Activated T-helper 17 cell treated with anti-CD3 and anti-CD28 coated beads, Interleukin-2, amount 50 U/mL, for 72 hours (primary cell): ENCODE measurements around the gene ADARB2. TPM values are rescaled to one million over a fixed set of nuclear protein-coding genes. Genes with fewer than 3 reads are reported as not detected.
"Not testable (repeated sequence)": the region's sequence is repeated elsewhere in the genome, so short reads cannot be mapped to it uniquely, and the experiment has no call there.

Experiments used
- ATAC-seq: fragments of 150-1000 bp; cut with Tn5 transposase; replicated peaks from 2 replicates; pipeline ENCODE4 v1.10.0; 2021; ENCODE audit warnings: mild to moderate bottlenecking, moderate library complexity
- H3K27ac Mint-ChIP-seq: one replicate; pipeline ENCODE4 v1.8.0; 2022; ENCODE audit warnings: mixed read lengths
- H3K27me3 Mint-ChIP-seq: one replicate; pipeline ENCODE4 v1.8.0; 2022; ENCODE audit warnings: mixed read lengths
- H3K36me3 Mint-ChIP-seq: one replicate; pipeline ENCODE4 v1.8.0; 2022; ENCODE audit warnings: low read depth, mild to moderate bottlenecking, mixed read lengths
- H3K4me1 Mint-ChIP-seq: one replicate; pipeline ENCODE4 v1.8.0; 2022; ENCODE audit warnings: mixed read lengths
- H3K4me3 Mint-ChIP-seq: one replicate; pipeline ENCODE4 v1.8.0; 2022; ENCODE audit warnings: mild to moderate bottlenecking, mixed read lengths
- H3K9me3 Mint-ChIP-seq: one replicate; pipeline ENCODE4 v1.8.0; 2022; ENCODE audit warnings: mixed read lengths
- total RNA-seq, 2 donors: library from RNA; stranded (reverse); gene quantifications; one replicate each; pipeline ENCODE4 v1.2.3, GENCODE V29; 2022

ADARB2 gene
- total RNA-seq, 2 donors from 2014 or later: not detected

- Mint-ChIP-seq H3K9me3 (peaks cover 7% of the 10 kb centered on the region), H3K36me3 (no peaks in the 10 kb centered on the region), H3K27me3 (peaks cover 21% of the 10 kb centered on the region), H3K4me1 (peaks cover 5% of the 10 kb centered on the region), H3K4me3 (no peak overlapping the region), H3K27ac (no peak overlapping the region)
- ATAC-seq: no peak
Observed at GRCh38 chr10:1451941-1452340, 285.4 kb downstream of the ADARB2 start.

- Mint-ChIP-seq H3K27ac (no peak overlapping the region), H3K4me3 (no peak overlapping the region), H3K27me3 (peaks cover 21% of the 10 kb centered on the region), H3K4me1 (peaks cover 5% of the 10 kb centered on the region), H3K9me3 (peaks cover 7% of the 10 kb centered on the region), H3K36me3 (no peaks in the 10 kb centered on the region)
- no peak for ATAC-seq
Observed at GRCh38 chr10:1451362-1451888, 285.9 kb downstream of the ADARB2 start.

- Mint-ChIP-seq H3K27ac (no peak overlapping the region), H3K36me3 (no peaks in the 10 kb centered on the region), H3K9me3 (peaks cover 7% of the 10 kb centered on the region), H3K4me1 (peaks cover 5% of the 10 kb centered on the region), H3K4me3 (no peak overlapping the region), H3K27me3 (peaks cover 21% of the 10 kb centered on the region)
- no peak for ATAC-seq
Observed at GRCh38 chr10:1449572-1450205, 287.6 kb downstream of the ADARB2 start.

- Mint-ChIP-seq H3K4me3 (no peak overlapping the region), H3K4me1 (no peaks in the 10 kb centered on the region), H3K36me3 (no peaks in the 10 kb centered on the region), H3K27me3 (peaks cover 21% of the 10 kb centered on the region), H3K27ac (no peak overlapping the region), H3K9me3 (peaks cover 7% of the 10 kb centered on the region)
- no peak for ATAC-seq
Observed at GRCh38 chr10:1449021-1449420, 288.3 kb downstream of the ADARB2 start.

GRCh38 chr10:1448252-1448930 lies 288.9 kb downstream of the ADARB2 start:
- H3K4me1 Mint-ChIP-seq: no peaks in the 10 kb centered on the region
- H3K9me3 Mint-ChIP-seq: peaks cover 7% of the 10 kb centered on the region
- peaks cover 20% of the 10 kb centered on the region for H3K27me3 Mint-ChIP-seq
- no peak for ATAC-seq
- no peak overlapping the region for H3K4me3 Mint-ChIP-seq
- H3K27ac Mint-ChIP-seq: no peak overlapping the region
- no peaks in the 10 kb centered on the region for H3K36me3 Mint-ChIP-seq

- Mint-ChIP-seq H3K27ac (no peak overlapping the region), H3K36me3 (no peaks in the 10 kb centered on the region), H3K4me1 (no peaks in the 10 kb centered on the region), H3K27me3 (peaks cover 9% of the 10 kb centered on the region), H3K4me3 (no peak overlapping the region), H3K9me3 (no peaks in the 10 kb centered on the region)
- ATAC-seq: no peak
Observed at GRCh38 chr10:1444826-1445225, 292.5 kb downstream of the ADARB2 start.

GRCh38 chr10:1440897-1441296 lies 296.4 kb downstream of the ADARB2 start:
- H3K4me3 Mint-ChIP-seq: no peak overlapping the region

GRCh38 chr10:1434912-1435692 lies 302.2 kb downstream of the ADARB2 start:
- no peak overlapping the region for H3K4me3 Mint-ChIP-seq
- H3K27ac Mint-ChIP-seq: no peak overlapping the region
- H3K27me3 Mint-ChIP-seq: peaks cover 9% of the 10 kb centered on the region
- H3K4me1 Mint-ChIP-seq: no peaks in the 10 kb centered on the region
- no peak for ATAC-seq
- no peaks in the 10 kb centered on the region for H3K36me3 Mint-ChIP-seq
- H3K9me3 Mint-ChIP-seq: peaks cover under 1% of the 10 kb centered on the region

More at GRCh38 chr10:1440897-1441296, 296.4 kb downstream of the ADARB2 start:
- no peaks in the 10 kb centered on the region for H3K4me1 Mint-ChIP-seq
- ATAC-seq: no peak
- no peaks in the 10 kb centered on the region for H3K36me3 Mint-ChIP-seq
- H3K27me3 Mint-ChIP-seq: peaks cover 3% of the 10 kb centered on the region
- H3K9me3 Mint-ChIP-seq: no peaks in the 10 kb centered on the region
- no peak overlapping the region for H3K27ac Mint-ChIP-seq

GRCh38 chr10:1434202-1434601 lies 303.1 kb downstream of the ADARB2 start:
- Mint-ChIP-seq H3K36me3 (no peaks in the 10 kb centered on the region), H3K9me3 (peaks cover 3% of the 10 kb centered on the region), H3K27ac (no peak overlapping the region), H3K4me3 (no peak overlapping the region), H3K27me3 (peaks cover 12% of the 10 kb centered on the region), H3K4me1 (no peaks in the 10 kb centered on the region)
- no peak for ATAC-seq

- peaks cover 3% of the 10 kb centered on the region for H3K9me3 Mint-ChIP-seq
- no peaks in the 10 kb centered on the region for H3K36me3 Mint-ChIP-seq
- H3K27me3 Mint-ChIP-seq: peaks cover 9% of the 10 kb centered on the region
- no peaks in the 10 kb centered on the region for H3K4me1 Mint-ChIP-seq
- no peak overlapping the region for H3K4me3 Mint-ChIP-seq
- no peak overlapping the region for H3K27ac Mint-ChIP-seq
- ATAC-seq: no peak
Observed at GRCh38 chr10:1432161-1432560, 305.2 kb downstream of the ADARB2 start.

- ATAC-seq: no peak
- Mint-ChIP-seq H3K27ac (no peak overlapping the region), H3K36me3 (no peaks in the 10 kb centered on the region), H3K9me3 (peaks cover 3% of the 10 kb centered on the region), H3K4me1 (no peaks in the 10 kb centered on the region), H3K4me3 (no peak overlapping the region), H3K27me3 (peaks cover 9% of the 10 kb centered on the region)
Observed at GRCh38 chr10:1431229-1431628, 306.1 kb downstream of the ADARB2 start.

- not testable (repeated sequence) for H3K27ac Mint-ChIP-seq, H3K27me3 Mint-ChIP-seq, H3K4me3 Mint-ChIP-seq, ATAC-seq, H3K4me1 Mint-ChIP-seq, H3K9me3 Mint-ChIP-seq, H3K36me3 Mint-ChIP-seq
Observed at GRCh38 chr10:1427521-1428186, 309.7 kb downstream of the ADARB2 start.

- Mint-ChIP-seq H3K27me3 (peaks cover 12% of the 10 kb centered on the region), H3K4me3 (no peak overlapping the region), H3K27ac (no peak overlapping the region), H3K9me3 (peaks cover 3% of the 10 kb centered on the region), H3K36me3 (no peaks in the 10 kb centered on the region), H3K4me1 (no peaks in the 10 kb centered on the region)
- no peak for ATAC-seq
Observed at GRCh38 chr10:1426786-1427185, 310.5 kb downstream of the ADARB2 start.

GRCh38 chr10:1425879-1426278 lies 311.4 kb downstream of the ADARB2 start:
- Mint-ChIP-seq H3K9me3 (peaks cover 3% of the 10 kb centered on the region), H3K4me3 (no peak overlapping the region), H3K27me3 (peaks cover 18% of the 10 kb centered on the region), H3K4me1 (no peaks in the 10 kb centered on the region), H3K27ac (no peak overlapping the region), H3K36me3 (no peaks in the 10 kb centered on the region)
- ATAC-seq: peak; percentile 21
